Stimulated activated CD8-positive, alpha-beta memory T cell treated with anti-CD3 and anti-CD28 coated beads, Interleukin-2, amount 100 ng/mL, for 48 hours (primary cell): ENCODE results near the gene KCNJ5.

Experiments used
- DNase-seq, 2 donors: peaks; one replicate each; pipeline ENCODE4 v3.0.0-alpha.2; 2020; ENCODE audit warnings: low read depth in 2 of 2

KCNJ5 gene

GRCh38 chr11:128931668-128932067 lies 40.5 kb downstream of the KCNJ5 start:
- no peak for DNase-seq

GRCh38 chr11:128933481-128934178 lies 42.5 kb downstream of the KCNJ5 start:
- no peak for DNase-seq

GRCh38 chr11:128934351-128934750 lies 43.2 kb downstream of the KCNJ5 start:
- DNase-seq, result no peak

GRCh38 chr11:128934926-128935325 lies 43.8 kb downstream of the KCNJ5 start:
- no peak for DNase-seq

GRCh38 chr11:128936606-128937251 lies 45.6 kb downstream of the KCNJ5 start:
- DNase-seq, result no peak

GRCh38 chr11:128937480-128937879 lies 46.3 kb downstream of the KCNJ5 start:
- no peak for DNase-seq

- DNase-seq, result no peak
Measured at GRCh38 chr11:128938156-128938885, 47.2 kb downstream of the KCNJ5 start.

- no peak for DNase-seq
Measured at GRCh38 chr11:128939591-128939990, 48.4 kb downstream of the KCNJ5 start.

GRCh38 chr11:128940156-128940555 lies 49.0 kb downstream of the KCNJ5 start:
- DNase-seq, result no peak

- no peak for DNase-seq
Measured at GRCh38 chr11:128940603-128941002, 49.4 kb downstream of the KCNJ5 start.

GRCh38 chr11:128941110-128941509 lies 50.0 kb downstream of the KCNJ5 start:
- no peak for DNase-seq

- DNase-seq, result no peak
Measured at GRCh38 chr11:128941573-128942271, 50.6 kb downstream of the KCNJ5 start.

GRCh38 chr11:128942272-128942612 lies 51.1 kb downstream of the KCNJ5 start:
- no peak for DNase-seq

- no peak for DNase-seq
Measured at GRCh38 chr11:128942817-128943427, 51.8 kb downstream of the KCNJ5 start, which contains the start of gene TP53AIP1. Gene TP53AIP1 (minus strand): TSS chr11:128942871. CDS start chr11:128937818, 5,053 bp downstream.

- DNase-seq, result no peak
Measured at GRCh38 chr11:128943428-128943976, 52.3 kb downstream of the KCNJ5 start.

- no peak for DNase-seq
Measured at GRCh38 chr11:128946648-128947047, 55.5 kb downstream of the KCNJ5 start.

GRCh38 chr11:128947773-128948172 lies 56.6 kb downstream of the KCNJ5 start:
- DNase-seq, result no peak

GRCh38 chr11:128948583-128948982 lies 57.4 kb downstream of the KCNJ5 start:
- no peak for DNase-seq

- no peak for DNase-seq
Measured at GRCh38 chr11:128949791-128950454, 58.8 kb downstream of the KCNJ5 start.

- DNase-seq, result no peak
Measured at GRCh38 chr11:128953151-128953550, 62.0 kb downstream of the KCNJ5 start.

GRCh38 chr11:128955636-128956035 lies 64.5 kb downstream of the KCNJ5 start:
- no peak for DNase-seq
